ENCODE results near the gene XRCC4.
"Not testable (repeated sequence)": the region's sequence is repeated elsewhere in the genome, so short reads cannot be mapped to it uniquely, and the experiment has no call there.

The XRCC4 gene

DNA sequence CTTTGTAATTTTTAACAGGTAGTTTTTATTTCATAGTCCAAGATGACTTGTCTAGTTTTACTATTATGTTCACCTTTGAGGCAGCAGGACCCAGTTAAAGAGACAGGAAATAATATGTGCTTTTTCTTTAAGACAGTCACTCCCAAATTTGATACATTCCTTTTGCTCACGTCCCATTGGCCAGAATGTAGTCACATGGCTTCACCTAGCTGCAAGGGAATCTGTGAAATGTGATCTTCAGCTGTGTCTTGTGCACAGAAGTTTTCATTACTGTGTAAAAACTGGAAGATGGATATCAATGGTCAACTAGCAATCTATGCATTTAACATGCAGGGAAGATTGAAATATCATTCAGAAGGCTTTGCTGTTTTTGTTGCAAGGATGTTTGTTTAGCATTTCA, 41.1 kb downstream of the XRCC4 start:
- DNase-seq (ENCODE audit: low read depth): no peak

DNA sequence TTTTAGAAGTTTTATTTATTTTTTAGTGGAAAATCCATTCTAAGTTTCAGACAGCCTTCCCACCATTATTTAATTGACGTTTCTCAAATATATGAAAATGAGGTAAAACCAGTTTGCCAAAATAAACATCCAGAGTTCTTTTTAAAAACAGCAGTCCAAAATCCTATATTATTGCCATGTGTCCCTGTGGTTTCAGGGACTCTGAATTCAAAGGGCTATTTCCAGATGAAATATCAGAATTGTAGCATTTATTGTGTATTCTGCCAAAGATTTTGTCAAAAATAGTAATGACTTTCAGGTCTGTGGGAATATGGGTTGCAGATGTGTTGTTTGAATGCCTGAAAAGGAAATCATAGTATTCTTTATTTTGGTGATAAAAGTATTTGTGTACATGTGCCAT, 41.6 kb downstream of the XRCC4 start:
- DNase-seq (ENCODE audit: low read depth): no peak

- DNase-seq (ENCODE audit: low read depth): no peak
Measured at GRCh38 chr5:83124593-83124992, 47.2 kb downstream of the XRCC4 start.

- DNase-seq (ENCODE audit: low read depth): no peak
Measured at GRCh38 chr5:83125560-83125959, 48.2 kb downstream of the XRCC4 start.

DNA sequence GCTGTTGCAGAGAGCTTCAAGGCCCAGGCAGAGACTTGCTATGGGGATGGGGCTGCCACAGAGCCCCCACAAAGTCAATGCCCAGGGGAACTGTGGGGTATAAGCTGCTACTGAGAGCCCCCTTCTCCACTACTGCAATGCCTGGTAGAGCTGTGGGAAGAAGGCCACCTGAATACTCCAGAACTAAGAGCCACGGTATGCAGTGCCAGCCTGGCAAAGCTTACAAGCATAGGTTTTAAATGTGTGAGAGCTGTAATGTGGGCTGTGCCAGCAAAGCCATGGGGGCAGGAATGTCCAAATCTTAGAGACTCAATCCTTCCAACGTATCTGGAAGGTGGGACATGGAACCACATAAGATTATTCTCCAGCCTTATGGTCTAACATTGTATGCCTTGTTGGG, 49.2 kb downstream of the XRCC4 start:
- DNase-seq (ENCODE audit: low read depth): no peak

GRCh38 chr5:83133797-83134196, 56.5 kb downstream of the XRCC4 start:
- no peak for DNase-seq (ENCODE audit: low read depth)

- DNase-seq (ENCODE audit: low read depth): no peak
Measured at GRCh38 chr5:83142526-83142925, 65.2 kb downstream of the XRCC4 start.

GRCh38 chr5:83145241-83145640, 67.9 kb downstream of the XRCC4 start:
- DNase-seq (ENCODE audit: low read depth): no peak

DNA sequence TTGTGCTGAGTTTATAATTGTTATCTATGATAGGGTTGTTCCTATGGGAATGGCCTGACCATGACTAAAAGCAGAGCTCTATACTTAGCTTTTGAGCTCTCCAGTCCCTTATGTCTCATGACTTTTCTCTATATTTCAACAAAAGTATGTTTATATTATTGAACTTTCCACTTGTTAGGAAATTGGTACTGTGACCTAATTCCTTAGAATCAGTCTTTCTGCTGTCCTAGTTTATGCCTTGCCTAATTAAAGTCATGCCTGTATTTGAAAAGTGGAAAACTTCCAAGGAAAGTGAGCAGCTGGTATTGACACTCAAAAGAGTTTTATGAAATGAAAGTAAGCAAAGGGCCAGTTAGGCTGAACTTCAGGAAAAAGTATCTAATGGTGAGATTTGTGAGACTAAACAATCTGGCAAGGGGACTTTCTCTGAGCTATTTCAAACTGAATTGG, 68.6 kb downstream of the XRCC4 start:
- DNase-seq (ENCODE audit: low read depth): no peak

- DNase-seq (ENCODE audit: low read depth): no peak
Measured at GRCh38 chr5:83146441-83146840, 69.1 kb downstream of the XRCC4 start.

DNA sequence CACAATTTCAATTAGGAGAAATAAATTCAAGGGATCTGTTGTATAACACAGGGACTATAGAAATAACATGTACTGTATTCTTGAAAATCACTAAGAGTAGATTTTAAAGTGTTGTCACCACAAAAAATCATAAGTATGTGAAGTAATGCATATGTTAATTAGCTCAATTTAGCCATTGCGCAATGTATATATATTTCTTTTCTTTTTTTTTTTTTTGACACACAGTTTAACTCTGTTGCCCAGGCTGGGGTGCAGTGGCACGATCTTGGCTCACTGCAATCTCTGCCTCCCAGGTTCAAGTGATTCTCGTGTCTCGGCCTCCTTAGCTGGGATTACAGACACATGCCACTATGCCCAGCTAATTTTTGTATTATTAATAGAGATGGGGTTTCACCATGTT, 70.2 kb downstream of the XRCC4 start:
- no peak for DNase-seq (ENCODE audit: low read depth)

GRCh38 chr5:83148370-83148769, 71.0 kb downstream of the XRCC4 start:
- no peak for DNase-seq (ENCODE audit: low read depth)

- no peak for DNase-seq (ENCODE audit: low read depth)
Measured at GRCh38 chr5:83149671-83150070, 72.3 kb downstream of the XRCC4 start.

DNA sequence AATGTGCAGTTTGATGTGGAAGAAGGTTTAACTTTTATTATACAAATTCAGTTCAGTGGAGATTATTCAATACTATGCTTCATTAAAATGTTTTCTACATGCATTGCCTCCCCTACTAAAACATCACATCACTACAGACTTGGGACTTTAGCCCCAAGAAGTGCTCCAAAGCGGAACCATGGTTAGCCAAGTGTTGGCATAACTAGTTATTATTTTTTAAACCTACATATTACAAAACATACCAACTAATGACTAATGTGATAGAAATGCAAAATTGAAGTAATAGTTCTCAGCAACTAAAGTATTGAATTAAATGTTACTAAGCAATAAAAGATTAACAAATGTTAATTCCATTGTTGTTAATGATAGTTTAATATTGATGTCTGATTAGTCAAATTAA, 74.5 kb downstream of the XRCC4 start:
- no peak for DNase-seq (ENCODE audit: low read depth)

DNA sequence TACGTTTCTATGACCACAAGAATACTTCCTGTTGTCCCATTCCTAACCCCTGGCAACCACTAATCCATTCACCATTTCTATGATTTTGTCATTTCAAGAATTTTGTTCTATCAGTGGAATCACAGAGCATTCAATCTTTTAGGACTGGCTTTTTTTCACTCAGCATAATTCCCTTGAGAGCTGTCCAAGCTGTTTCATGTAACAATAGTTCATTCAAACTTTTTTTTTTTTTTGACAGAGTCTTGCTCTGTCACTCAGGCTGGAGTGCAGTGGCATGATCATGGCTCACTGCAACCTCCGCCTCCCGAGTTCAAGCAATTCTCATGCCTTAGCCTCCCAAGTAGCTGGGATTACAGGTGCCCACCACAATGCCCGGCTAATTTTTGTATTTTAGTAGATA, 75.6 kb downstream of the XRCC4 start:
- not testable (repeated sequence) for DNase-seq (ENCODE audit: low read depth)

DNA sequence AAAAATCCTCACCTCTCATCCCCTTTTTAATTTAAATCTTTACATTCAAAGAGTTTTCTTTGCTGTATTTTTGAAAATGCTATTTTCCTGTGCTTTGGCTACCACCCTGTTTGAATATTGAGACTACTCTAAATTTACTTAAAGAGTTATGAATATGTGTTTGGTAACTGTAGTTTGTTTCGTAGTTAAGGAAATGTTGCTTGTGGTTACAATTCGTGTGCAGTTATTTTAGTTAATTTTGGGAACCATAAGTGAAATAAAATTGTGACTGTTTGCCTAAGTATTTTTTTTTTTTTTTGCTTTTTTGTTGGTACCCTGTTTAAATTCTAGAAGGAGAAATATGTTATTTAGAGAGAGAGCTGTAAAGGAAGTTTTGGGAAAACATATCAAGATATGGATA, 78.7 kb downstream of the XRCC4 start:
- DNase-seq (ENCODE audit: low read depth): no peak

DNA sequence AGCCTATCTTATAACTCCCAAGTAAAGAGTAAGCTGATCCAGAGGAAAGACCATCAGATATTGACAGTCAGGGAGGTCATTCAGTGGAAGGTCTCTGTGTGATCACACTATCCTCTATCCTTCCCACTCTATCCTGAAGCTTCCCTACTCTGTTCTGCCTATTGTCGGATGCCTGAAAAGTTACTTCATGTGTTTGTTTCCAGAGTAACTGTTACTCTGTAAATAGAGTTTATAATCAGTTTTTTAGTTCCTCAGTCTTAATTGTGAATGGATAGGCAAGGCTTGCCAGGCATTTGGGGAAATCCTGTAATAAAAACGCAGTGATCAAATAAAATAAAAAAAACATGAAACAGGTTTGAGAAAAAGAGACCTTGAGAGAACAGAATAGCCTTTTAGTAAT, 79.8 kb downstream of the XRCC4 start:
- no peak for DNase-seq (ENCODE audit: low read depth)

DNA sequence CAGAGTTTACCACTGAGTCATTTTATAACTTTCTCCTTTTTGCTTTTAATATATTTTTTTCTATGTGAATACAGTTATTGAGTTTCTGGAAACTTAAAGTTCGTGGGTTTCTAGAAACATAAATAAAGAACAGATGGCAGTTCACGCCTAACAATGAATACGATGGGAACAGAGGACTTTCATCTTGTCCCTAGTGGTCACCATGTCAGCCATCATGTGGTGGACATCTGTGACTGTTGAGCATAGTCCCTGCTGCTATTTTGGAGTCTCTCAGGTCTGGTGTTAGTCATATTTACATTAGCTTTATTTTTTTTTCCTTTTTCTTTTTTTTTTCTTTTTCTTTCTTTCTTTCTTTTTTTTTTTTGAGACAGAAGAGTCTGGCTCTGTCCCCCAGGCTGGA, 85.3 kb downstream of the XRCC4 start:
- DNase-seq (ENCODE audit: low read depth): no peak

DNA sequence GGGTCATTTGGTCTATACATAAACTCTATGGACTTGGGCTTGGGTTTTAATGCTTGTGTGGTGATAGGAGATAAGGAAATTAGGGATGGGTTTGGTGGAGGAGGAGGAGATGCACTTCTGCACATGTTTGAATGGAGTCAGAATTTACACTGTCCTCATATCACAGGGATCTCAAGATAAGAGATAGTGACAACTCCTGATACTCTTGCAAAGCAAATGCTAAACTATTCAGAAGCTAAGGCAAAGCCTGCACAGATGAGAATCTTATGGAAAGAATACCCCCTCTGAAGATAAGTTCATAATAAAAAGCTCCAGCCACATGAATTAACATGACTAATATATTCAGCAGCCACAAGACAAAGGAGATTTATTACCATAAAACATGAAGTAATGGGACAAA, 90.2 kb downstream of the XRCC4 start:
- DNase-seq (ENCODE audit: low read depth): no peak

DNA sequence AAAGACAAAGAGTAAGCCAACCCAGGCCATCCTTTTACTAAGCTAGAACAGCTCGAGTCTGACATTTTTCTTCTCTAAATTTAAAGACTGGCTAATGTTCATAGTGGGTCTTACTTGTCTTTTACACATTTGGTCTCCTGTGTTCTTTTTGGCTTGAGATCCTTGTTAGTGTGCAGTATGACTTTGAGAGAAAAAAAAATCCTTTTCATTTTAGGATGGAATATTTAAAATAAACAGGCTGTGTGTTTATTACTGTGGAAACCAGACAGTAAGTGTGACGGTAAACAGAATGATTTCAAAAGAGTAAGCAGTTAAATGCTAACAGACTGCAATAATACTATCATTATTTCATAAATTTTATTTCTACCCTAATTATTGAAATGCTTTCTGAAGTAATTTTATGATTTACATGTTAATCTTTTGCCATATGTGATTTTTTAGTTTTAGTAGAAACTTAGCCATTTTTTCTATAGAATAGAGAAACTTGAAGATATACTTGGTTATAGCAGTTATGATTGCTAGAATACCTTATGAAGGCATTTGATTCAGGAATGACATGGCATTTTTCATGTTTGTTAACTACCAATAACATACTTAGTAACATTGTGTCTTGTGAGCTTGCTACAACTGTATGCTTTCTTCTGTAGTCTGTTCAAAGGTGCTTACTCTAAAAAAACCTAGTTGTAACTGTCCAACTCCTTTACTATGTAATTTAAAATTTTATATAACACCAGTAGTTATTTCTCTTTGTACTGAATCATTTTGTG, 92.4 kb downstream of the XRCC4 start:
- DNase-seq (ENCODE audit: low read depth): no peak

GRCh38 chr5:83172011-83172410, 94.7 kb downstream of the XRCC4 start:
- DNase-seq (ENCODE audit: low read depth): no peak

DNA sequence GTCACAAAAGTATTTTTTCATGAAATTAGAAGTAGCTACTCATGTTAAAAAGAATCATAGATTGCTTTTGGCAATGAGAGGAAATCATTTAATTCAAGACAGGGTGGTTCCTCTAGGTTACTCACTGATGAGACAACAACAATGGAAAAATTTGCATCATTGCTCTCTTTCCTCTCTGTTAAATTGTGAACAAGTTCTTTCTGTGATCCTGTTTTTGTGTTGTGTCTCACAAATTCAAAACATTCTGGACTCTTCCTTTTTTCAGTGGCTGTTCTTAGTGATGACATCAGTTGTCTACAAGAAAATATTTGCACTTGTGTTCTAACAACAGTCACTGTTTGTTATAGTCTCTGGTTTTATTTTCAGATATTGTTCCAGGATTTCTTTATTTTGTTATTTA, 95.3 kb downstream of the XRCC4 start:
- DNase-seq (ENCODE audit: low read depth): no peak

GRCh38 chr5:83173826-83174225, 96.5 kb downstream of the XRCC4 start:
- DNase-seq (ENCODE audit: low read depth): no peak

DNA sequence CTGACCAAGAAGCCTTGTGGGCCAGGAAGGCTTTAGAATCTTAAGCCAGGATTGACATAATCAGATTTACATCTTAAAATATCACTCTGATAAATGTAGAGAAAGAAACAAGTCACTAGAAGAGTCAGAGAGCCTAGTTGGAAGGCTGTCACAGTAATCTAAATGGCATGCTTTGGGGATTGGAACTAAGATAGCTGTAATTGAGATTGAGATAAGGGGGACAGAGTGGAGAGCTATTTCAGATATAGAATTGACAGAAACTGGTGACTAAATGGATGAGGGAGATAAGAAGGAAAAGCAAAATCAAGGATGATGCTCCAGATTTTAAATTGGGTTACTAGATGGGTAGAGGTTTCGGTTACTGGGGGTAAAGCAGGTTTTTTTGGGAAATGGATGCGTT, 100.5 kb downstream of the XRCC4 start:
- no peak for DNase-seq (ENCODE audit: low read depth)
